WTC11 (cell line): ENCODE data around the gene ZPR1. TPM values are rescaled to one million over a fixed set of nuclear protein-coding genes. Genes with fewer than 3 reads are reported as not detected.

ENCODE experiments used
- ATAC-seq: fragments of 200-7000 bp; cut with Tn5 transposase; 2 replicates; pipeline ENCODE4 v1.10.0; 2021; ENCODE audit warnings: mild to moderate bottlenecking, moderate library complexity
- CTCF ChIA-PET: fragments of 300-600 bp; sonication (Branson Sonifier 250); formaldehyde crosslinking; loops from one replicate; lab custom pipeline; 2021; ENCODE audit warnings: antibody characterized with exemption; lab: Charles Lee
- POLR2A ChIA-PET: fragments of 350-600 bp; sonication (Branson Sonifier 250); formaldehyde crosslinking; loops from one replicate; lab custom pipeline; 2021; ENCODE audit warnings: antibody characterized with exemption; lab: Charles Lee
- DNase-seq: peaks from one replicate; pipeline ENCODE4 v3.0.0; 2021; ENCODE audit warnings: low spot score
- H3K27ac Mint-ChIP-seq: 2 replicates; pipeline ENCODE4 v1.8.0; 2021; ENCODE audit warnings: mixed read lengths
- H3K27me3 Mint-ChIP-seq: 2 replicates; pipeline ENCODE4 v1.8.0; 2021; ENCODE audit warnings: low read depth, mild to moderate bottlenecking, moderate library complexity, mixed read lengths
- H3K36me3 Mint-ChIP-seq: 2 replicates; pipeline ENCODE4 v1.8.0; 2021; ENCODE audit warnings: mixed read lengths
- H3K4me1 Mint-ChIP-seq: 2 replicates; pipeline ENCODE4 v1.8.0; 2022; ENCODE audit warnings: mixed read lengths
- H3K4me3 Mint-ChIP-seq: 2 replicates; pipeline ENCODE4 v1.8.0; 2021; ENCODE audit warnings: mild to moderate bottlenecking, moderate library complexity, mixed read lengths
- H3K9me3 Mint-ChIP-seq: 2 replicates; pipeline ENCODE4 v1.8.0; 2021; ENCODE audit warnings: mixed read lengths
- ATF6 ChIP-seq: sonication (generic); formaldehyde crosslinking; IDR thresholded peaks from 2 replicates; pipeline ENCODE4 v1.8.1; 2023; ENCODE audit warnings: mild to moderate bottlenecking, missing genetic modification reagents
- ERG ChIP-seq: fragments of 250-450 bp; sonication (Bioruptor Pico); IDR thresholded peaks from 2 replicates; pipeline ENCODE4 v1.8.0; 2021; ENCODE audit warnings: mild to moderate bottlenecking
- HMGA2 ChIP-seq: fragments of 250-450 bp; sonication (Bioruptor Pico); IDR thresholded peaks from 2 replicates; pipeline ENCODE4 v1.4.0; 2021; ENCODE audit warnings: mild to moderate bottlenecking, moderate library complexity
- HMGXB4 ChIP-seq: sonication (generic); formaldehyde crosslinking; IDR thresholded peaks from 2 replicates; pipeline ENCODE4 v1.8.1; 2023; ENCODE audit warnings: mild to moderate bottlenecking, moderate library complexity, missing genetic modification reagents
- MLX ChIP-seq: sonication (generic); formaldehyde crosslinking; IDR thresholded peaks from 2 replicates; pipeline ENCODE4 v1.8.1; 2023; ENCODE audit warnings: mild to moderate bottlenecking, missing genetic modification reagents, moderate library complexity
- SP1 ChIP-seq: sonication (generic); formaldehyde crosslinking; conservative IDR thresholded peaks from 2 replicates; pipeline ENCODE4 v1.8.1; 2022; ENCODE audit warnings: missing genetic modification reagents
- TEAD4 ChIP-seq: sonication (generic); formaldehyde crosslinking; IDR thresholded peaks from 2 replicates; pipeline ENCODE4 v1.8.0; 2022; ENCODE audit warnings: mild to moderate bottlenecking, missing genetic modification reagents
- TP53 ChIP-seq: sonication (generic); formaldehyde crosslinking; IDR thresholded peaks from 2 replicates; pipeline ENCODE4 v1.8.1; 2023; ENCODE audit warnings: mild to moderate bottlenecking, missing genetic modification reagents
- ZNF121 ChIP-seq: sonication (generic); formaldehyde crosslinking; IDR thresholded peaks from 2 replicates; pipeline ENCODE4 v1.8.0; 2023; ENCODE audit warnings: missing genetic modification reagents
- ZNF416 ChIP-seq: fragments of 250-450 bp; sonication (Bioruptor Pico); IDR thresholded peaks from 2 replicates; pipeline ENCODE4 v1.9.0; 2021; ENCODE audit warnings: mild to moderate bottlenecking, inconsistent platforms
- total RNA-seq: library from RNA; stranded (reverse); gene quantifications from 3 replicates; pipeline ENCODE4 v1.2.3, GENCODE V29; 2021
- TF ChIP-seq, protein P1 (sequence below): fragments of 250-450 bp; sonication (Bioruptor Pico); IDR thresholded peaks from 2 replicates; pipeline ENCODE4 v1.9.0; 2021; ENCODE audit warnings: mild to moderate bottlenecking
- TF ChIP-seq, protein P2 (sequence below): sonication (generic); formaldehyde crosslinking; IDR thresholded peaks from 2 replicates; pipeline ENCODE4 v1.8.1; 2022; ENCODE audit warnings: mild to moderate bottlenecking, missing genetic modification reagents, moderate library complexity, borderline replicate concordance

Gene ZPR1
- total RNA-seq, 1 experiment from 2014 or later, result 59.6 TPM

DNA sequence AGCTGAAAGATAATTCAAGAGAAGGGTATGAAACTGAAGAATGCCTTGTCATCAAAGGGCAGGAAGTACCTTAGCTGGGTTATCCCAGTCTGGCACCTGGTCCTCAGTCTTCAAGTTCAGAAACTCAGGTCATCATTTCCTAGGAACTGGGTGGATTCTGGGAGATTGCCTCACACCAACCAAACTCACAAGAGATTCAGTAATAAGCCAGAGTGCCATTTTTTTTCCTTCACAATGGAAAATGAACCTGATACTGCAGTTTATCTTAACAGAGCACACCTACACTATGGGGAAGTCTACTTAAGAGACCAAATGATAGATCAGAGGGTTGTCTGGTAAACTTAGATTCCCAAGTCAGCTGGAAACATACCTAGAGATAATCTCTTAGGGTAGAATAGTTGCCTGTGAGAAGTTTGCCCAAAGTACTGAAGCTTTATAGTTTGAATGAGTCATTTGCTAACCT, 11.3 kb downstream of the ZPR1 start:
- DNase-seq, result no peak
- Mint-ChIP-seq H3K4me1 (peaks cover 14% of the 10 kb centered on the region), H3K9me3 (no peaks in the 10 kb centered on the region), H3K36me3 (peaks cover 46% of the 10 kb centered on the region), H3K27ac (no peak overlapping the region), H3K4me3 (no peak overlapping the region), H3K27me3 (no peaks in the 10 kb centered on the region)
- ATAC-seq, result no peak
- no peak for TF ChIP-seq TP53 (CRISPR knock-in tag)
- no peak for TF ChIP-seq HMGXB4 (CRISPR knock-in tag)
- TF ChIP-seq ATF6 (CRISPR knock-in tag), result no peak
- TF ChIP-seq MLX (CRISPR knock-in tag), result no peak
- TF ChIP-seq TEAD4, result no peak
- TF ChIP-seq ERG (CRISPR knock-in tag), result no peak
- CTCF ChIA-PET, result interaction anchor here (1.2 to 2.6 kb wide), 2 partner anchors 14 to 53 kb away, joined by 3 to 12 read pairs; partner anchors contain the start of gene APOA5
- POLR2A ChIA-PET, result no interaction called here

- peaks cover 41% of the 10 kb centered on the region for H3K36me3 Mint-ChIP-seq
- POLR2A ChIA-PET, result no interaction called here
Observed at GRCh38 chr11:116775975-116776374, 11.8 kb downstream of the ZPR1 start.

More at GRCh38 chr11:116775975-116776374, 11.8 kb downstream of the ZPR1 start:
- Mint-ChIP-seq H3K4me1 (peaks cover 19% of the 10 kb centered on the region), H3K9me3 (no peaks in the 10 kb centered on the region), H3K4me3 (no peak overlapping the region), H3K27me3 (no peaks in the 10 kb centered on the region), H3K27ac (no peak overlapping the region; the same call in 1 of the 2 replicates)
- CTCF ChIA-PET, result interaction anchor here (1.2 to 2.6 kb wide), 2 partner anchors 15 to 53 kb away, joined by 3 to 12 read pairs; partner anchors contain the start of gene APOA5
- ATAC-seq, result no peak
- TF ChIP-seq, protein P1, sequence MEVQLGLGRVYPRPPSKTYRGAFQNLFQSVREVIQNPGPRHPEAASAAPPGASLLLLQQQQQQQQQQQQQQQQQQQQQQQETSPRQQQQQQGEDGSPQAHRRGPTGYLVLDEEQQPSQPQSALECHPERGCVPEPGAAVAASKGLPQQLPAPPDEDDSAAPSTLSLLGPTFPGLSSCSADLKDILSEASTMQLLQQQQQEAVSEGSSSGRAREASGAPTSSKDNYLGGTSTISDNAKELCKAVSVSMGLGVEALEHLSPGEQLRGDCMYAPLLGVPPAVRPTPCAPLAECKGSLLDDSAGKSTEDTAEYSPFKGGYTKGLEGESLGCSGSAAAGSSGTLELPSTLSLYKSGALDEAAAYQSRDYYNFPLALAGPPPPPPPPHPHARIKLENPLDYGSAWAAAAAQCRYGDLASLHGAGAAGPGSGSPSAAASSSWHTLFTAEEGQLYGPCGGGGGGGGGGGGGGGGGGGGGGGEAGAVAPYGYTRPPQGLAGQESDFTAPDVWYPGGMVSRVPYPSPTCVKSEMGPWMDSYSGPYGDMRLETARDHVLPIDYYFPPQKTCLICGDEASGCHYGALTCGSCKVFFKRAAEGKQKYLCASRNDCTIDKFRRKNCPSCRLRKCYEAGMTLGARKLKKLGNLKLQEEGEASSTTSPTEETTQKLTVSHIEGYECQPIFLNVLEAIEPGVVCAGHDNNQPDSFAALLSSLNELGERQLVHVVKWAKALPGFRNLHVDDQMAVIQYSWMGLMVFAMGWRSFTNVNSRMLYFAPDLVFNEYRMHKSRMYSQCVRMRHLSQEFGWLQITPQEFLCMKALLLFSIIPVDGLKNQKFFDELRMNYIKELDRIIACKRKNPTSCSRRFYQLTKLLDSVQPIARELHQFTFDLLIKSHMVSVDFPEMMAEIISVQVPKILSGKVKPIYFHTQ (CRISPR knock-in tag), result no peak
- TF ChIP-seq ZNF416 (CRISPR knock-in tag) (no peak), ZNF121 (CRISPR knock-in tag) (no peak), SP1 (CRISPR knock-in tag) (no peak), HMGA2 (CRISPR knock-in tag) (no peak)
- TF ChIP-seq, protein P2, sequence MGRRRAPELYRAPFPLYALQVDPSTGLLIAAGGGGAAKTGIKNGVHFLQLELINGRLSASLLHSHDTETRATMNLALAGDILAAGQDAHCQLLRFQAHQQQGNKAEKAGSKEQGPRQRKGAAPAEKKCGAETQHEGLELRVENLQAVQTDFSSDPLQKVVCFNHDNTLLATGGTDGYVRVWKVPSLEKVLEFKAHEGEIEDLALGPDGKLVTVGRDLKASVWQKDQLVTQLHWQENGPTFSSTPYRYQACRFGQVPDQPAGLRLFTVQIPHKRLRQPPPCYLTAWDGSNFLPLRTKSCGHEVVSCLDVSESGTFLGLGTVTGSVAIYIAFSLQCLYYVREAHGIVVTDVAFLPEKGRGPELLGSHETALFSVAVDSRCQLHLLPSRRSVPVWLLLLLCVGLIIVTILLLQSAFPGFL (CRISPR knock-in tag), result no peak
- DNase-seq, result no peak
